ENCODE results near the gene PHLDB2. TPM values are rescaled to one million over a fixed set of nuclear protein-coding genes. Genes with fewer than 3 reads are reported as not detected.

Gene PHLDB2
- total and polyA plus RNA-seq, 2 of the 4 experiments (the other 2 are of a cell fraction) = 10.6 to 28.7 TPM

- POLR2A ChIA-PET (ENCODE audit: unreplicated experiment) = no interaction called here
- TF ChIP-seq FOS (IDR thresholded peaks at IDR 0.05; ENCODE audit: low read depth, low read length) (no peak), RFX5 (IDR thresholded peaks at IDR 0.05; ENCODE audit: low read depth, low read length) (no peak), MAZ (IDR thresholded peaks at IDR 0.05; ENCODE audit: borderline replicate concordance, low read depth, low read length) (no peak), CHD1 (IDR thresholded peaks at IDR 0.05; ENCODE audit: low read depth, low read length) (no peak), ELK1 (IDR thresholded peaks at IDR 0.05; ENCODE audit: borderline replicate concordance, low read depth, low read length) (no peak), MAFK (IDR thresholded peaks at IDR 0.05; ENCODE audit: low read depth, low read length) (no peak), CEBPB (IDR thresholded peaks at IDR 0.05; ENCODE audit: low read depth, low read length) (no peak), CTCF (conservative IDR thresholded peaks at IDR 0.05; ENCODE audit: low read depth, low read length) (no peak), NFE2L2 (IDR thresholded peaks at IDR 0.05; ENCODE audit: low read depth, low read length) (no peak), SMC3 (IDR thresholded peaks at IDR 0.05; ENCODE audit: low read depth, low read length) (no peak)
- no TSS peak for BruUV-seq (replicated peaks)
- Histone ChIP-seq H3K4me2 (ENCODE audit: low read depth, low read length) (no peak overlapping the region), H2BK120ac (ENCODE audit: low read depth, low read length) (0 out of 2 replicates have a peak overlapping the region, but pooled peaks have one; percentile 34), H3K9ac (ENCODE audit: low read depth, low read length) (no peak overlapping the region), H3K27ac (ENCODE audit: insufficient read depth, low read length) (no peak overlapping the region), H4K20me1 (ENCODE audit: insufficient read depth, low read length) (no peaks in the 10 kb centered on the region), H3K56ac (ENCODE audit: extremely low read depth, insufficient read depth, low read length) (no peak overlapping the region), H3K79me1 (ENCODE audit: low read depth in 1 of 2, low read length in 2 of 2) (peaks cover 0 to 4% of the 10 kb centered on the region in 2 experiments; a peak in 1 of 4 replicates), H2AFZ (replicated peaks; ENCODE audit: low read length, poor library complexity) (no peak overlapping the region), H2BK15ac (ENCODE audit: low read depth, low read length) (no peak overlapping the region), H2BK20ac (ENCODE audit: low read depth, low read length) (no peak overlapping the region; the same call in 1 of the 2 replicates), H3K4me3 (ENCODE audit: insufficient read depth, low read depth, low read length) (no peak overlapping the region), H3K14ac (replicated peaks; ENCODE audit: low read depth, low read length) (0 out of 2 replicates have a peak overlapping the region, but pooled peaks have one; percentile 58), H2AK9ac (replicated peaks; ENCODE audit: low read depth, low read length, poor library complexity) (no peak overlapping the region), H3K4ac (ENCODE audit: low read depth, low read length) (peak overlapping the region; percentile 32; the same call in 1 of the 2 replicates), H2AK5ac (ENCODE audit: low read depth, low read length) (no peak overlapping the region), H3K36me3 (ENCODE audit: control insufficient read depth, insufficient read depth, low read length) (peaks cover 12% of the 10 kb centered on the region), H2BK5ac (ENCODE audit: low read depth, low read length, poor library complexity, severe bottlenecking) (no peak overlapping the region), H3K23ac (ENCODE audit: low read depth, low read length) (no peak overlapping the region), H3K27me3 (ENCODE audit: control insufficient read depth, insufficient read depth, low read length) (no peaks in the 10 kb centered on the region), H3K9me1 (ENCODE audit: insufficient read depth, low read length) (0 out of 2 replicates have a peak, but pooled peaks cover 3% of the 10 kb centered on the region), H3K4me1 (ENCODE audit: control insufficient read depth, insufficient read depth, low read length) (peaks cover 3% of the 10 kb centered on the region), H4K8ac (ENCODE audit: low read depth in 2 of 2, low read length in 2 of 2) (no peak overlapping the region), H4K5ac (ENCODE audit: low read depth, low read length) (no peak overlapping the region), H3K9me3 (ENCODE audit: control insufficient read depth, insufficient read depth, low read length) (no peaks in the 10 kb centered on the region), H3K18ac (ENCODE audit: low read depth, low read length) (no peak overlapping the region), H4K91ac (ENCODE audit: insufficient read depth, low read depth, low read length) (no peak overlapping the region)
- in situ Hi-C loops (cut with MboI; ENCODE audit: low sequenced_read_pairs) = no loop called here
- 90% methylated on average over 3 of the region's 3 CpGs; no CpG with 5 or more reads in 1 of the 2 experiments for WGBS, 2 experiments (ENCODE audit: extremely low coverage in 2 of 2, insufficient read length in 1 of 2)
- no peak for ATAC-seq (ENCODE audit: low read depth)
- intact Hi-C loops (cut with micrococcal nuclease) = no loop called here
- dilution Hi-C loops (cut with HindIII; ENCODE audit: low sequenced_read_pairs, unreplicated experiment) = no loop called here
- CTCF ChIA-PET = no interaction called here
- DNase-seq = no peak
These were observed 56.8 kb downstream of the PHLDB2 start for GRCh38 chr3:111915905-111916304.

Measured in IMR-90 (cell line).